ENCODE measurements around the gene SPINT4.
A peak's percentile ranks its signal among the peaks of the same experiment; 100 is the strongest.
"Not testable (repeated sequence)": the region's sequence is repeated elsewhere in the genome, so short reads cannot be mapped to it uniquely, and the experiment has no call there.

The SPINT4 gene

DNA sequence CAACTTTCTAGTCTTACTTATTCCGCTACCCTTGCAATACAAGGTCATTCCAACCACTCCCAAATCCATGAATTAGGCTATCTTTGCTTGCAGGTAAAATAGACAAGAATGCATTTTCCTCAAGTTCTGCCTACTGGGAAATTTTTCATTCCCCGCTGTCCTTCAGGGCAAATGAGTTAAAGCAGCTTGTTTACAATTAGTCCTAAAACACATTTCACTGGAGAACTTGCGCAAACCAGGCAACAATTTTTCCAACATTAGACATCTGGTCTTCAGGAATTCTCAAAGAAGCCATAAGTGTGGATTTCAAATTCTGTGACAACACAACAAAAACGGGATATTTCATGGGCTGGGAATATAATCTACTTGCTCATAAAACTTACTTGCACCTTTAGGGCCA, 20.4 kb downstream of the SPINT4 start:
- Histone ChIP-seq H3K27me3 (ENCODE audit: insufficient read depth, poor library complexity, severe bottlenecking) (peaks cover 16% of the 10 kb centered on the region), H3K27ac (ENCODE audit: poor library complexity, severe bottlenecking) (no peak overlapping the region), H3K4me1 (ENCODE audit: insufficient read depth, poor library complexity, severe bottlenecking) (no peaks in the 10 kb centered on the region), H3K4me3 (ENCODE audit: severe bottlenecking) (no peak overlapping the region), H3K36me3 (ENCODE audit: low read depth) (no peaks in the 10 kb centered on the region), H3K9me3 (ENCODE audit: severe bottlenecking) (no peaks in the 10 kb centered on the region)
- DNase-seq (ENCODE audit: low spot score) = no peak
- TF ChIP-seq, protein P1, sequence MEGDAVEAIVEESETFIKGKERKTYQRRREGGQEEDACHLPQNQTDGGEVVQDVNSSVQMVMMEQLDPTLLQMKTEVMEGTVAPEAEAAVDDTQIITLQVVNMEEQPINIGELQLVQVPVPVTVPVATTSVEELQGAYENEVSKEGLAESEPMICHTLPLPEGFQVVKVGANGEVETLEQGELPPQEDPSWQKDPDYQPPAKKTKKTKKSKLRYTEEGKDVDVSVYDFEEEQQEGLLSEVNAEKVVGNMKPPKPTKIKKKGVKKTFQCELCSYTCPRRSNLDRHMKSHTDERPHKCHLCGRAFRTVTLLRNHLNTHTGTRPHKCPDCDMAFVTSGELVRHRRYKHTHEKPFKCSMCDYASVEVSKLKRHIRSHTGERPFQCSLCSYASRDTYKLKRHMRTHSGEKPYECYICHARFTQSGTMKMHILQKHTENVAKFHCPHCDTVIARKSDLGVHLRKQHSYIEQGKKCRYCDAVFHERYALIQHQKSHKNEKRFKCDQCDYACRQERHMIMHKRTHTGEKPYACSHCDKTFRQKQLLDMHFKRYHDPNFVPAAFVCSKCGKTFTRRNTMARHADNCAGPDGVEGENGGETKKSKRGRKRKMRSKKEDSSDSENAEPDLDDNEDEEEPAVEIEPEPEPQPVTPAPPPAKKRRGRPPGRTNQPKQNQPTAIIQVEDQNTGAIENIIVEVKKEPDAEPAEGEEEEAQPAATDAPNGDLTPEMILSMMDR (IDR thresholded peaks at IDR 0.05; ENCODE audit: poor library complexity, severe bottlenecking) = no peak
- no peak for ATAC-seq (ENCODE audit: low read depth)

DNA sequence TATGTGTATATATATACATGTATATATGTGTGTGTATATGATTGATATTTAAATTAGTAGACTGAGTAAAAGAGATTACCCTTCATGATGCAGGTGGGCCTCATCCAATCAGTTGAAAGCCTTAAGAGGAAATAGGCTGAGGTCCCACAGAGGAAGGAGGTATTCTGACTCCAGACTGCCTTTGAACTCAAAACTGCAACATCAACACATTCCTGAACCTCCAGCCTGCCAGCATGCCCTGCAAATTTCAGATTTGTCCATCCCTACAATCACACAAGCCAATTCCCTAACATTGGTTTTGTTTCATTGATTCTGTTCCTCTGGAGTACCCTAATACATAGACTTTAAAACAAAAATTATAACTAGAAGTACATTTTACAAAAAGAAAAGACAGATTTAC, 22.9 kb downstream of the SPINT4 start:
- Histone ChIP-seq H3K4me3 (ENCODE audit: severe bottlenecking) (no peak overlapping the region), H3K27me3 (ENCODE audit: insufficient read depth, poor library complexity, severe bottlenecking) (peaks cover 24% of the 10 kb centered on the region), H3K4me1 (ENCODE audit: insufficient read depth, poor library complexity, severe bottlenecking) (no peaks in the 10 kb centered on the region), H3K27ac (ENCODE audit: poor library complexity, severe bottlenecking) (no peak overlapping the region), H3K9me3 (ENCODE audit: severe bottlenecking) (no peaks in the 10 kb centered on the region), H3K36me3 (ENCODE audit: low read depth) (no peaks in the 10 kb centered on the region)
- DNase-seq (ENCODE audit: low spot score) (no peak), ATAC-seq (ENCODE audit: low read depth) (no peak)
- TF ChIP-seq, protein P1 (IDR thresholded peaks at IDR 0.05; ENCODE audit: poor library complexity, severe bottlenecking) = no peak

DNA sequence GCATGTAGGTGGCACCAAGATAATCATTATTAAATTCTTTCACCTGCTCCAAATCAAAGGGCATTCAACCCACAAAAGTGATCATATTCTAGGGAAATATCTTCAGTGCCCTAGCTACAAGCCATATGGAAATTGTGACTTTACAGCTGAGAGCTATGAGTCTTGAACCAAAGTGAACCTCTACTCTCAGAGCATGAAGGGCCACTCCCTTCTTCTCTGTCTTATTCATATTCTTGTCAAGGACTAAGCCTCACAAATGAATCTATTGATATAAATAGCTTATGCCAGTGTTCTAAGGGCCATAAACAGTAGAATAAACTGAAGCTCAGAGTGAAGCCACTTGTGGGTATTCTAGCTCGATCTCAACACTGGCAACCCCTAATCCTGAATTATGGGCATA, 29.6 kb downstream of the SPINT4 start:
- Histone ChIP-seq H3K27ac (ENCODE audit: poor library complexity, severe bottlenecking) (no peak overlapping the region), H3K4me3 (ENCODE audit: severe bottlenecking) (no peak overlapping the region), H3K36me3 (ENCODE audit: low read depth) (no peaks in the 10 kb centered on the region), H3K9me3 (ENCODE audit: severe bottlenecking) (no peaks in the 10 kb centered on the region), H3K27me3 (ENCODE audit: insufficient read depth, poor library complexity, severe bottlenecking) (peaks cover 36% of the 10 kb centered on the region), H3K4me1 (ENCODE audit: insufficient read depth, poor library complexity, severe bottlenecking) (no peaks in the 10 kb centered on the region)
- DNase-seq (ENCODE audit: low spot score) = no peak
- ATAC-seq (ENCODE audit: low read depth) = no peak
- TF ChIP-seq, protein P1 (IDR thresholded peaks at IDR 0.05; ENCODE audit: poor library complexity, severe bottlenecking) = no peak

DNA sequence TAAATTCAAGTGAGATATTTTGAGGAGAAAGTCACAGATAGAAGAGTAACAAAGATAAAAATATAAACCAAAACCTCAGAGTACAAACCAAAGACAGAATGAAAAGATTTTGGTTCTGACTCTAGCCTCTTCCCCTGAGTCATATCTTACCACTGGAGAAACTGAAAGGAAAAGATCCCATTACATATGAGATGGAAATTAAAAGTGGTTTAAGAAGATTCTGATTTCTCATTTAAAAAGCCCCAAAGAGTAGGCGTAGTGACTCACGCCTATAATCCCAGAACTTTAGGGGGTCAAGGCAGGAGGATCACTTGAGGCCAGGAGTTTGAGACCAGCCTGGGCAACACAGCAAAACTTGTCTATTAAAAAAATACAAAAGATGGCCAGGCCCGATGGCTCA, 30.6 kb downstream of the SPINT4 start:
- TF ChIP-seq, protein P1 (IDR thresholded peaks at IDR 0.05; ENCODE audit: poor library complexity, severe bottlenecking) = no peak
- no peak overlapping the region for H3K27ac ChIP-seq (ENCODE audit: poor library complexity, severe bottlenecking)
- H3K27me3 ChIP-seq (ENCODE audit: insufficient read depth, poor library complexity, severe bottlenecking) = peaks cover 26% of the 10 kb centered on the region
- no peaks in the 10 kb centered on the region for H3K9me3 ChIP-seq (ENCODE audit: severe bottlenecking)
- no peaks in the 10 kb centered on the region for H3K4me1 ChIP-seq (ENCODE audit: insufficient read depth, poor library complexity, severe bottlenecking)
- no peaks in the 10 kb centered on the region for H3K36me3 ChIP-seq (ENCODE audit: low read depth)
- DNase-seq (ENCODE audit: low spot score) = no peak
- peak; percentile 35; the same call in 1 of the 3 replicates for ATAC-seq (ENCODE audit: low read depth)
- H3K4me3 ChIP-seq (ENCODE audit: severe bottlenecking) = no peak overlapping the region

DNA sequence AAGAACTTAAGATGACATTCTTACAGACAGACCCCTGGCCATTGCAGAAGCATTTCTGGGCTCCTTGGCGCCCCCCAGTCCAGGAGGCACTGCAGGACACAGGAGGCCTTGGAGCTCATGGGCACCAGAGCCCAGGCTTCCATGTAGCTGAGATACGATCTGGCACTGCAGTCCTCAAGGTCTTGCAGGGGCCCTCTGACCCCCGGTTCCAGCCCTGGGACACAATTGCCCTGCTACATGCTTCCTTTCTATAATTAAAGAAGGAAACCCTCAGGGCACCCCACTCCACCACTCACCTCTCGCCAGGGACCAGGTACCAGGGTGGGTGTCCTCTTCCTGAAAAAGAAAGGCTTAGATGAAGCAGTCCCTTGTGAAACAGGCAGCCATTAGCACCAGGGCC, 35.9 kb downstream of the SPINT4 start:
- ATAC-seq (ENCODE audit: low read depth) = no peak
- DNase-seq (ENCODE audit: low spot score) = peak; percentile 67
- no peaks in the 10 kb centered on the region for H3K4me1 ChIP-seq (ENCODE audit: insufficient read depth, poor library complexity, severe bottlenecking)
- H3K36me3 ChIP-seq (ENCODE audit: low read depth) = no peaks in the 10 kb centered on the region
- TF ChIP-seq, protein P1 (IDR thresholded peaks at IDR 0.05; ENCODE audit: poor library complexity, severe bottlenecking) = no peak
- no peak overlapping the region for H3K27ac ChIP-seq (ENCODE audit: poor library complexity, severe bottlenecking)
- no peak overlapping the region for H3K4me3 ChIP-seq (ENCODE audit: severe bottlenecking)
- no peaks in the 10 kb centered on the region for H3K9me3 ChIP-seq (ENCODE audit: severe bottlenecking)
- H3K27me3 ChIP-seq (ENCODE audit: insufficient read depth, poor library complexity, severe bottlenecking) = no peaks in the 10 kb centered on the region

DNA sequence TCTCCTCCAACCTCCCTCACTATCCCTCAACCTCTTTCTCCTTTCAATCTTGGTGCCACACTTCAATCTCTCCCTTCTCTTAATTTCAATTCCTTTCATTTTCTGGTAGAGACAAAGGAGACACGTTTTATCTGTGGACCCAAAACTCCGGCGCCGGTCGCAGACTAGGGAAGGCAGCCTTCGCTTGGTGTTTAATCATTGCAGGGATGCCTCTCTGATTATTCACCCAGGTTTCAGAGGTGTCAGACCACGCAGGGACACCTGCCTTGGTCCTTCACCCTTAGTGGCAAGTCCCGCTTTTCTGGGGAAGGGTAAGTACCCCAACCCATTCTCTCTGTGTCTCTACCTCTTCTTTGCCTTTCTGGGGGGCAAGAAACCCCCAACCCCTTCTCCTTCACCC, 37.8 kb downstream of the SPINT4 start:
- not testable (repeated sequence) for H3K27ac ChIP-seq (ENCODE audit: poor library complexity, severe bottlenecking); H3K36me3 ChIP-seq (ENCODE audit: low read depth); H3K4me1 ChIP-seq (ENCODE audit: insufficient read depth, poor library complexity, severe bottlenecking); H3K4me3 ChIP-seq (ENCODE audit: severe bottlenecking); H3K9me3 ChIP-seq (ENCODE audit: severe bottlenecking); H3K27me3 ChIP-seq (ENCODE audit: insufficient read depth, poor library complexity, severe bottlenecking); ATAC-seq (ENCODE audit: low read depth)
- peak; percentile 52 for DNase-seq (ENCODE audit: low spot score)

DNA sequence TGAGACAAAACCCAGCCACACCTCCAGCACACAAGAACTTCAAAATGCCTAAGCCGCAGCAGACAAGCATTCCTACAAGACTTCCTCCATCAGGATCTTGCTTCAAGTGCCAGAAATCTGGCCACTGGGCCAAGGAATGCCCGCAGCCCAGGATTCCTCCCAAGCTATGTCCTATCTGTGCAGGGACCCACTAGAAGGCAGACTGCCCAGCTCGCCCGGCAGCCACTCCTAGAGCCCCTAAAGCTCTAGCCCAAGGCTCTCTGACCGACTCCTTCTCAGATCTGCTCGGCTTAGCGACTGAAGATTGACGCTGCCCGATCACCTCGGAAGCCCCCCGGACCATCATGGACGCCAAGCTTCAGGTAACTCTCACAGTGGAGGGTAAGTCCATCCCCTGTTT, 39.8 kb downstream of the SPINT4 start:
- not testable (repeated sequence) for H3K9me3 ChIP-seq (ENCODE audit: severe bottlenecking); H3K36me3 ChIP-seq (ENCODE audit: low read depth); ATAC-seq (ENCODE audit: low read depth); H3K27me3 ChIP-seq (ENCODE audit: insufficient read depth, poor library complexity, severe bottlenecking); H3K4me1 ChIP-seq (ENCODE audit: insufficient read depth, poor library complexity, severe bottlenecking); H3K27ac ChIP-seq (ENCODE audit: poor library complexity, severe bottlenecking); H3K4me3 ChIP-seq (ENCODE audit: severe bottlenecking)
- DNase-seq (ENCODE audit: low spot score) = peak; percentile 71
